ENCODE results near the gene KLF15.

The KLF15 gene

DNA sequence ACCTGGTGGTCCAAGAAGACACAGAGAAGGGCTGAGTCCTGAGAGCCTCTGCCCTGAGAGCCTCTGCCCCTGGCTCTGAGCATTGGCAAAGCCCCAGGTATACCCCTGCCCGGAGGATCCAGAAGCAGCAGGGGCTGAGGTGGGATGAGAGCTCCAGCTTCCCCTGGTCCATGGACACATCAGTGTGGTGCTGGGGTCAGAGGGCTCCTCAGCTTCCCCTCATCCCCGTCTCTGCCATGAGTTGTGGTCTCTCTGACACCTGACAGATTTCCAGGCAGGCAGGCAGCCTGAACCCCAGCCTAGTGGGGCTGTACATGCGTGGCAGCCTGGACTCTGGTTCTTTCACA is 3.5 kb upstream of the KLF15 start:
- DNase-seq (ENCODE audit: low spot score) = no peak

DNA sequence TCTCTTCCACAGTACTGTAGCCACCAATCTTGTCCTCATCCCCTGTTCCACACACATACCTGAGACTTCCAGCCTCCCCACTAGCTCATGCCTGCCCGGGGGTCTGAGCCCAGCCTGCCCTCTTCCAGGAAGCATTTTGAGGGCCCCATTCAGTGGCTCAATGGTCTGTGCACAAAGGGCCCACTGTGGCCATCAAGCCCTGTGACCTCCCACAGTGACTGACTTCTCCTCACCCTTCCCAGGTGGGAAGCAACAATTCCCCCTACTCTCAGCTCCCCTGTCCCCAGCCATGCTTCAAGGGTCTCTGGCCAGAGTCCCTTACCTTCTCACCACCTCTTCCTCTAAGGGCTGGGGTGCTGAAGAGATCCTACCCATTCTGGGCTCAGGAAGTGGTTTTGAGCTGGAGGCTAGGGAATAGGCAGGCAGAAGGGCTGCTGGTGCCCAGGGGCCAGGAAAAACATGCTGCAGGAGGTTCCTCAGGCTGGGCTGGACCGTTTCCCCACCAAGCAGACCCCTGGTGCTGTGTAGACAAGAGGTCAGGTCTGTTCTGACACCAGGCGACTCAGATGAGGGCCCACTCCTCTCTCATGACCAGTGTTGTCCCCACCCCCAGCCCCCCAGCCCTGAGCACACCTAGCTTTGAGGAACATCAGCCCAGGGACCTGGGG is 3.0 kb upstream of the KLF15 start:
- DNase-seq (ENCODE audit: low spot score) = no peak

DNA sequence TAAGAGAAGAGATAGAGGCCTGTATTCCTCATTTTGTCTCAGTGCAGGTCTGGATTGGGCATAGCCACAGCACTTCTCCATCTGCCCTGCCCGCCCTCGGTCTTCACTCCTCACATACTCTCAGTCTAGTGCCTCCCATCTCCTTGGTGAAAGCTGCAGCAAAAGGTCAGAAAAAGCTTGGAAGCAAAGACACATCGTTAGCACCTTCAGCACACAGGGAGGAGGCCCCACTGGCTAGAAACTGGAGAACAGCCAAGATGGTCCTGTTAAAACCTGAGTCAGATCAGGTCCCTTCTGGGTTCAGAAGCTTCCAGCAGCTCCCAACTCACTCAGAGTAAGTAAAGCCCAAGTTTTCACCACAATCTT is 1.6 kb upstream of the KLF15 start:
- no peak for DNase-seq (ENCODE audit: low spot score)

DNA sequence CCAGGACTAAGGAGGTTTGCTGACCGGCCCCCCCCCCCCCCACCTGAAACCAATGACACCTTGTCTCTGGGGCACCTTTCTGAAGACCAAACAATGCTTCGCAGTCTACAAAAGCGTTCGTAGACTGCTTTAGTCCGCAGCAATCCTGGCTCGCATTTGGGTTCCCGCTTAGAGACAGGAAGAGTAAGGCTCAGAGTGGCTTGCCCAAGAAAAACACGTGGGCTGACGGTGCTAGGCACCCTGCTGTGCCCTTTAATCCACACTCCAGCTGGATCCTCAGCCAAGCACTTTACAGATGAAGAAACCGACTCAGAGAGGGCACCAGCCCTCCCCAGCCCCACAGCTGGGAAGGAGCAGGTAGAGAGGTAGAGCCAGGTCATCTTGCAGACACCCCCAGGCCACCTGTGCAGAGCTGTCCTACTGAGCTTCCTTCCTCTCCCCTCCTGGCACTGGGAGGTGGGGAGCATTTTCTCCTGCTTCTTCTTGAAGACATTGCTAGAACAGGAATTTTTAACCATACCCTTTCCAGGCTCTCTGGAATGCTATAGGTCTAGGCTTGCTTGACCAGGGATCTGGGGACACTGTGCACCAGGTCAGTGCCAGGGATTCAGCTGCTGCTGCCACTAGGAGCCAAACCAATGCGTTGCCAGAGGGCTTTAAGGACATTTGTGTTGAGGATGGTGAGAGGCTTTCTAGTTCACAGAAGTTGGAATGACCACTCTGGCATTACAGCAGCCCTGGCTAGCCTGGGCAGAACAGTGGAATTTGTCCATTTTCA is 1.0 kb upstream of the KLF15 start:
- no peak for DNase-seq (ENCODE audit: low spot score)

DNA sequence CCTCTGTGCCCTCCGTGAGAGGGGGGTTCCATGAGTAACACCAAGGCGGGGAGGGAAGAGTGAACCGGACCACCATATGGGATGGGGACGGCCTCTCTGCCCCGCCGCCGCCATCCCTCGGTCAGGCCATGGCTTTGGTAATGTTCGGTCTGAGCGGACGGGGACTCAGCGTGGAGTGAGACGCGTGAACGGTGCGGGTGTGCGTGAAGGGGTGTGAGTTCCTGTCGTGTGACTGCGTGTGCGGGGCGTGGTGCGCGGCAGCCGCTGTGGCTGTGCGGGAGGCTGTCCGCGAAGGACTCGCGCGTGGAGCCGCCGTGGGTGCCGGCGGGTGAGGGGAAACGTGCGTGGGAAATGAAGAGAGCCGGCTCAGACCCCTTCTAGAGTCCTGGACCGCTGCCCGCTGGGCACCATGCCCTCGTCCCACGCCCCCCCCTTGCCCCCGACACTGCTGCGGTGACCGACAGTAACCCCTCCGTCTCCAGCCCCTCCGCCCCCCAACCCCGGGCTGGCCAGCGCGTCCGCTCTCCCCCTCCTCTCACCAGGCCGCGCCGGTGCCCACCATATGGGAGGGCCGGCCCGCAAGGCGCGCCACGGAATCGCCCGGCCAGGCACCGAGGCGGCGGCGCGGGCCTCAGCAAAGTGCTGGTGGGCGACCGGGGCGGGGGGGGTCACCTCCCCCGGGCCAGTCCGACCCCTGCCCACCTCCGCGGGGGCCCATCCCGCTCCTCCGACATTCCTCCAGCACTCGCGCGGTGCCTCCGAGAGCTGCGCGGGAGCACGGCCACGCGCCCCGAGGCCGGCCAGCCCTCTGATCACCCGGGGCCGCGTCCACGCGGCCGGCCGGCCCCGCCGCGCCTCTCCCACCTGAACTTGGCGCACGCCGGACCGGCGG is 589 bp downstream of the KLF15 start:
- DNase-seq (ENCODE audit: low spot score) = peak; percentile 54

DNA sequence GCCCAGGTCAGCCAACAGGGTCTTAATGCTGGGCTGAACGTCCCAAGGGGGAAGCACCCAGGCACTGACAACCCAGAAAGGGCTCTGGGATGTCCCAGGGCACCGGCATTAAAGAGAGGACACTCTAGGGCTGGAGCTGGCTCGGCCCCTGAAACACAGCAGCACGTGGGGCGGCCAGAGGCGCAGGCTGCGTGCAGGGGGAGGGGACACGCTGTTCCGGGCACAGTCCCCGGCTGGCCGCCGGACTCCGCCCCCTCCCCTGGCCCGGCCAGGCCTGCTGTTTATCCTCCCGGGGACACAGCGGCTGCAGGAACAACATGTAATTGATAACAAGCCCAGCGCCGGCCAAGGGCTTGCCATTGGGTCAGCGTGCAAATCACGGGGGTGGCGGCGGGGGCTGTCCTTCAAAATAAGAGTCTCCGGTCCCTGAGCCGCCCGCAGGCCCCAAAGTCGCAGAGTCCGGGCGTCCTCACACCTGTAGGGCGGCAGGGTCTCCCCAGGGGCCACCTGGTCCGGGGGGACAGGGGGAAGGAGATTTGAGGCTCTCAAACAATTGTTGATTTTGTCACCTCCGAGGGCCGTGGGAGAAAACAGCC is 1.3 kb downstream of the KLF15 start:
- peak; percentile 98 for DNase-seq (ENCODE audit: low spot score)

DNA sequence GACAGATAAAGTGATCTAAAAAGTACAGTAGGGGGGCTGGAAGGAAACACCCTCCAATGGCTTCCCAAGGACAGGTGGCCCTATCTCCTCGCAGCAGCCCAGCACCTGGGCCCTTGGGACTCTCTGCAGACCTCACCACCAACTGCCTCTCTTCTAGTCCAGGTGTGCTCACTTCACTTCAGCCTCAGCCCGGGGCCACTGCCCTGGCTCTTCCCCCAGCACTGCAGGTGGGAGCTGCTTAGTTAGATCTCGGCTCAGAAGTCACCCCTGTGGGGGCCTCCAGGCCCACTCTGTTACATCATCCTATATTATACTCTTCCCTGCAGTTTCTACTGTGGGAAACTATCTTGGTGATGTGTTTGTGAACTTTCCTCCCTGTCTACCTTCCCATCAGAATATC is 2.0 kb downstream of the KLF15 start:
- no peak for DNase-seq (ENCODE audit: low spot score)

DNA sequence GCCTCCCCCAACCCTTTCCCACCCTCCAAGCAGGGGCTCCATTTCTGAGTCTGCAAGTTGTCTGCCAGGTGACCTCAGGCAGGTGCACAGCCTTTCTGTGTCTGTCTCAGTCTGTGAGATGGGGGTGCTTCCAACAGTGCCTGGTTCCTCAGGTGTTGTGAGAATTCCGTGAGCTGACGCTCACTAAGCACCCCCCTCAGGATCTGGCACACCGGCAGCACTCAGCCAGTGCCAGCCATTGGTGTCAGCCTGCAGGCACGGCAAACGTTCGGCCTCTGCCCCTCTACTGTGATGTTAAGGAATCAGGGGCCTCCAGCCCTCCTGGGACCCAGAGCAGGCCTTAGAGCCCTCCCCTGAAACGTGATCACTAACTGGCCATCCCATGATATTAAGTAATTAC is 2.4 kb downstream of the KLF15 start:
- no peak for DNase-seq (ENCODE audit: low spot score)

DNA sequence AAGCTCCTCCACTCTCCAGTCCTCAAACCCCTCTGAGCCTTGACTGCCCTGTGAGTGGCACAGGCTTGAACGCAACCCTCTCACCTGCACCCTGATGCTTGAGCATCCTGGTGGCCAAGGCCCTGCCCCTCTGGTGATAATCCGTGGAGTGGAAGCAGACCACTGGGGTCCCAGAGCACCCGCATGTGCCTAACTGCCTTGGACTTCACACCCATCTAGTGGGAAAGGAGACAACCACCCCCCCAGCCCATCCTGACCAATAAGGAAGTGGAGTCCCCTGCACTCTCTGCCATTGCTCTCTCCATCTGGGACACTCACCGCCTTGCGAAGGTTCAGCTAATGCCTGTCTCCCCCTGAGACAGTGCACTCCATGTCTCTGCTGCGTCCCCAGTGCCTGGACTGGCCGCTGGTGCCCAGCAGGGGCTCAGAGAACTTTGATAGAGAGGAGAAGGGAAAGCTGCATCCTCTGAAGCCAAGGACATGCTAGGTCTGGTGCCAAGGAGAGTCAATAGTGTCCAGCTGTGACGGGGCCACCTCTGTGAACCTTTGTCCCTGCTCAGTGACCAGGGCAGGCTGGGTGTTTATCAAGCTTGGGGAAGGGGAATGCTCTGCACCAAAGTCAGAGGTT is 3.4 kb downstream of the KLF15 start:
- no peak for DNase-seq (ENCODE audit: low spot score)

DNA sequence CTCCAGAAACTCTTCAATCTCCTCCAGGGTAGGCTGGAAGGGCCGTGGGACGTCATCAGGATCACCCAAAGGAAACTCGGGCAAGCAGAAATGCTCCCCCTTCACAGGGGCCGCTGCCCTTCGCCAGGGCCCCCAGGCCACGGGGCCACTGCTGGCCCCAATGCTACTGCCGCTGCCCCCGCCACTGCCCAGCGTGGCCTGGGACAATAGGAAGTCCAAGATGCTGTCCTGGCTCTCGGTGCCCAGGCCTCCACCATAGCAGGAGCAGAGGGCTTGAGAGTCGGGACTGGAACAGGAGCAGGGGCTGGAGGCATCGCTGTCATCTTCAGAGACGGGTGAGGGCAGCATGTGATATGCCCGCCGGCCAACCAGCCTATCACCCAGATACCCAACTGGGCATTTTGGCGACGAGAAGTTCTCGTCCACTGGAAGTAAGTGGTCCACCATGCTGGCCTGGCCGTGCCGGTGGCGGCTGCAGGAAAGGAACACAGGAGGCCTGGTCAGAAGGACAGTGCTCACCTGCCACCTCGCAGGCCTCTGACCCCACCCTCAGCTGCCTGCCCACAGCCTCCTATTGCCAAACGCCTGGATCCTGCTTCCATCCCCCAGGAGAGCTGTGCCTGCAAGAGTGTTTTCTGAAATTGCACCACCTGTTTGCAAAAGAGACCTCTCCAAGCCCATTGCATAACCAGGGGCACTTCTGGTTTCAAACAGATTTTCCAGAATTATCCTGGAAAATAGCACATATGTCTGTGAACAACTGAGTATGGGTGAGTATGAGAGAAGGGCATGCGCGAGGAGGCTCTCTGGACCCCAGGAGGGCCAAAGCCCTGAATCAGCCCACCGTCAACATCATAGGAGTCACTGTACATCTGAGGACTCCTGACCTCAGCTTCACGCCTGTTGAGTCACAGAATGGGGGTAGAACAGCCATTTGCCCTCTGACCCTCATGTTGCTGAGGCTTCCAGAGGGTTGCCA is 4.4 kb downstream of the KLF15 start:
- no peak for DNase-seq (ENCODE audit: low spot score)

DNA sequence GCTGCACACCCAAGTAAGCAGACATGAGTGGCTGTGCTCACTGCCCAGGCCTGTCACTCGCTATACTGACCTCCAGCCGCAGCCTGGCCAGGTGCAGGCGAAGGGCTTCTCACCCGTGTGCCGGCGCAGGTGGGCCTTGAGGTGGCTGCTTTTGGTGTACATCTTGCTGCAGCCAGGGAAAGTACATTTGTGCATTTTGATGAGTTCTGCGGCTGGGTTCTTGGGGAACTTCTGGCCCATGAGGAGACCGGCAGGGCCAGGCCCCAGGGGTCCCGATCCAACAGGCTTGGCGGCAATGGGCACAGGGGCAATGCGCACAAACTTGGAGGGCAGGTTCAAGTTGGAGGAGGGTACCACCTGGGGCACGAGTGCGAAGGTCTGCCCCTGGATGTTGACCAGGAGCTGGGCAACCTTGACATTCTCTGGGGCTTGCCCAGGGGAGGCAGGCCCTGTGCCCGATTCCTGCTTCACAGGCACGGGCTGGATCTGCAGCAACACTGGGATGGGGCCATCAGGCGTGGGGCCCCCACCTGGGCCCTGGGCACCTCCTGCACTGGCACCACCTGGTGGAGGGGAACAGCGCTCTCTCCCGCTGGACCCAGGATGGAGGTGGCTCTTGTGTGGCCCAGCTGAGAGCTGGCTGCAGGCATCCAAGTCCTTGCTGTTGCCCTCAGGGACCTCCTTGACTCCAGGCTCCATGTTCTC is 5.3 kb downstream of the KLF15 start:
- no peak for DNase-seq (ENCODE audit: low spot score)

DNA sequence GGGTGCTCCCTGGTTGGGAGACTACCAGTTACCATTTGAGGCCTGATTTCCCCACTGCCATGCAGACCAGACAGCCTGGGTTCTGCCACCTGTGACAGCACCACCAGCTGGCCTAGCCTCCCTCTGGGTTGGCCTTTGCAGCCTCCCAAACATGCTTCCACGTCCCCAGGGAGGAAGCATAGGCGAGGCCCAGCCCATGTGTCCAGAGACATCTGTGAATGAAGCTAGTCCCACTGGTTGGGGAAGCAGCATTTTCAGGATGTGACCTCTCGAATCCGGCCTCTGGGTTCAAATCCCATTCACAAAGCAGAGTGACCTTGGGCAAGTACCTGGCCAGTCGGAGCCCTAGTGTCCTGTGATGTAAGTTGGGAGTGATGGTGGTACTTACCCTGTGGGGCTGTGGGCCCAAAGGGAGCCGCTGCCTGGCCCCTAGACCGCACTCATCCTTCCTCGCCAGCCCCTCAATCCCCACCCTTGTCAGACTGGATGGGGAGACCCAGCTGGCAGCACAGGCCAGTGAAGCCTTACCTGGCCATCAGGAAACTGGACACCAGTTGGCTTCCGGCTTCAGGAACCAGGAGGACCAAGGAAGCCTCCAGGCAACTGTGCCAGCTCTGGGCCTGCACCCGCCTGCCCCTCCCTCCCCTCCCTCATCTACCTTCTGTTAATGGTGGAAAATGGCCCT is 6.0 kb downstream of the KLF15 start:
- no peak for DNase-seq (ENCODE audit: low spot score)

DNA sequence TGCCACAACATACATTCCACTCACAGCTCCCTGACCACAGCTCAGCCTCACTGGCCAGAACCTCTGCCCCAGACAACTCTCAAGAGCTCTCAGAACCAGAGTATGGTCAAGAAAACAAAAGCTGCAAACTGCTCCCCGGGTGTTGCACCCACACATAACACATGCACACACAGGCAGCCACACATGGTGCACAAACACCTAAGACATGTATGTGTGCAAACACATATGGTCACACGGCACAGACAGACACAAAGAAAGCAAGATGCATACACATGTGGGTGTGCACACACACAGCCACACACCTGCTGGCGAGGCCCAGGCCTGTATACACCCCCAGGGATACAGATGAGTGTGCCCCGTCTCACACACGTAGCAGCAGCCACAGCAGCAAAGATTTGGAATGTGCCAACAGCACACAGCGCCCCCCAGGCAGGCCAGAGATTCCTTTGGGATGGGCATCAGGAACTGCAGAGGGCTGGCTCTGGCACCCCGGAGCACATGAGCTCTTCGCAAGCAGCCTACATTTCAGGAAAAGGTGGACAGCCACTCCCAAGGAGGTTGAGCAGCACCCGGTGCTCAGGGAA is 6.6 kb downstream of the KLF15 start:
- no peak for DNase-seq (ENCODE audit: low spot score)

DNA sequence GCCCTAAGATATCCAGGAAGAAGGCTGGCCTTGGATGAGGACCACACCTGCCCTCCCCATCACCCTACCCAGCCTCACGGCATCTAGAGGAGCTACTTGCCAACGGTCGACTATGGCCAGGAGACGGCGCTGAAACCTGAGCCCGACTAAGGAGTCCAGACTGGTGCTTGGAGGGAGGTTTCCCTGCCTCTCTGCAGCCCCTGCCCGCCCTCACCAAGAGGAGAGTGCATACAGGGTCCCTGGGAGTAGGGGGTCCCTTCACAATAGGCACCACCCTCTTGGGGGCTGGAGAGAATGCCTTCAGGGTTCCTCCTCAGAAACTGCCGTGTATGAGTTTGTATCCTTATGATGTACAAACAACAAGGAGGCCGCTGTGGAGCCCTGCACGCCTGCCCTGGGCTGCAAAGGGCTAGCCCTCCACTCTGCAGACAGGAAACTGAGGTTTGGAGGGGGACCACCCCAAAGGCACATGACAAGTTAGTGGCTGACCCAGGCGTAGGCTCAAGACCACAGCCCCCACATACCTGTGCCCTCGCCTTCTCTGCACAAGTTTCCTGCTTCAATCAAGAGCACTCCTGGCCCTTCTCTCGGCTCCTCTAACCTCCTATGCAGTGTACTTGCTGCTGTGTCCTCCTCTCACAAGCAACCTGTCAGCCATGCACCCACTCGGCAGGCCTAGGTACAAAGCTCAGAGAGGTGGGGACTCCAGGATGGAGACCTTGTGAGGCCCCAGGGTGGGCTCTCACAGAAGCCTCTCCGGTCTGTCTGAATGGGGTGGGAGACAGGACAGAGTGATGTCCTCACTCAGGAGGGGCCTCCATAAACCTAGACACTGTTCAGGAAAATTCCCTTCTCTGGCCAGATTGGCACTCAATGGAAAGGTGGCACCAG is 7.4 kb downstream of the KLF15 start:
- DNase-seq (ENCODE audit: low spot score) = no peak

DNA sequence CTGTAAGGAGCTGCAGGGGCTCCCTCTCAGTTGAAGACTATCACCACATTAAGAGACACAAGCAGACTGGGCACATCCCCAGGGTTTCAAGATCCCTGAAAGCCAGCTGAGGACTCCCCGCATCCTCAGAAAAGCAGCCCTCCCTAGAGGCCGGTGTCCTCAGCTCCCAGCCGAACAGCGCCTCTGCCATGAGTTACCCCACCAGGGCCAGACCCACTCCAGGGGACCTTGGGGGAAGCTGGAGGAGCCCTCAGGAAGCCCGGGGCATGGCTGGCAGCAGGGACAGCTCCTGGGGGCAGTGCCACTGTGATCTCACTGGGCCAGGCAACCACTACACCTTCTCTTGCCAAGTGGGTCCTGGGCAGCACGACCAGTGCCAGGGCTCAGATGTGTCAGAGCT is 8.1 kb downstream of the KLF15 start:
- no peak for DNase-seq (ENCODE audit: low spot score)

DNA sequence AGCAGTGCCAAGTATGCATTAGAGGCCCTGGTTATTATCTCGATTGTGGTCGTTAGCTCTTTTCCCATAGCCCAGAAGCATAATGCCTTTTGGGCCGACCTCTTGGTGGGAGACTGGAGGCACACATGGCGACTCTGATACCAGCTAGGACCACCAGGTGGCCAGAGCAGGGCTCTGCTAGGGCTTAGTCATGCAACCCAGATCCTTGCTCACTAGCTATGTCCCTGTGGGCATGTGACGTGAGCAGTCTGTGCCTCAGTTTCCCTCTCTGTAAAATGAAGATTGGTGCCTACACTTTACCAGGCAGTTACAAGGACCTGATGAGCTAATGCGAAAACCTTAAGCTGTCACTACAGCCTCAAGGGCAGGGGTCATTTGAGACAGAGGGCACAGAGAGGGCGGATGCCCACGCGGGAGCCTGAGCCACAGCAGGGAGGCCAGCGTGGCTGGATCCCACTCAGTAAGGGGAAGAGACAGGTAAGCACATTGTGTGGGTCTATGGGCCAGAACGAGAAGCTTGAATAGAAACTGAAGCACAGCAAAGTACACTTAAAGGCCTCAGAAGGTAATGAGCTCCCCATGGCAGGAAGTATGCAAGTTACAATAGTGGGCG is 8.8 kb downstream of the KLF15 start:
- DNase-seq (ENCODE audit: low spot score) = no peak

DNA sequence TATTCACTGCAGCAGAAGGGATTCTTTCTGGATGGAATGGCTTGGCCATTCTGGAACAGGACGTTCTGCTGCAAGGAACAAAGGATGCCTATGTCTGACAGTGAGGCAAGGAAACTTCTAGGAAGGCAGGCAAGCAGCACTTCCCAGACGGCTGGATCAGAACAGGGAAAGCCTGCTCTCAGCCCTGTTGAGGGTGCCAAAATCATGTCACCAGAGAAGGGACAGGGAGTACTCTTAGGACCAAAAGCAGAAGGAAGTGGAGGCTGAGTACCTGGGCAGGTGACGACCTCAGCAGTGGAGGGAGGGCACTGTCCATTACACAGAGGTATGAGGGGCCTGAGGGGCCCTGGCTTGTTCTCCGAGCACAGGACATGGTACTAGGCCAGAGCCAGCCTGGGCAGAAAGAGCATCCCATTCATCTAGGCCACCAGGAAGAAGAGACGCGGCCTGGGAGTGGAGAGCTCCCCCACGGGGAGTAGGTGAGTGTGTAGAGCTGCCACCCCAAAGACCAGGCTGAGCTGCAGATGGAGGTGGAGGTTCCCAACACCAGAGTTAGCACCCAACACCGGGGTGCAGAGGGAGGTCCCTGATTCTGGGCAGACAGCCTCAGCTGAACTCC is 9.6 kb downstream of the KLF15 start:
- DNase-seq (ENCODE audit: low spot score) = no peak
